Nephron (organoid): Measurements from ENCODE around the gene ATXN3L.
A peak's percentile ranks its signal among the peaks of the same experiment; 100 is the strongest.

Source experiments
- H3K27ac Mint-ChIP-seq, 3 experiments: 2 replicates each; pipeline ENCODE4 v1.8.0; 2020; ENCODE audit warnings: mixed read lengths in 3 of 3, mild to moderate bottlenecking in 2 of 3, moderate library complexity in 1 of 3
- H3K27me3 Mint-ChIP-seq: 2 replicates; pipeline ENCODE4 v1.8.0; 2021; ENCODE audit warnings: low read depth, mild to moderate bottlenecking, moderate library complexity, mixed read lengths
- H3K36me3 Mint-ChIP-seq: 2 replicates; pipeline ENCODE4 v1.8.0; 2020; ENCODE audit warnings: low read depth, mixed read lengths
- H3K4me1 Mint-ChIP-seq: 2 replicates; pipeline ENCODE4 v1.8.0; 2020; ENCODE audit warnings: mixed read lengths
- H3K4me3 Mint-ChIP-seq, 3 experiments: 2 replicates each; pipeline ENCODE4 v1.8.0; 2020; ENCODE audit warnings: mild to moderate bottlenecking in 3 of 3, mixed read lengths in 3 of 3, moderate library complexity in 2 of 3
- H3K9me3 Mint-ChIP-seq: 2 replicates; pipeline ENCODE4 v1.8.0; 2020; ENCODE audit warnings: mixed read lengths
- CTCF ChIP-seq, 3 experiments: fragments of 200-600 bp; sonication (generic); IDR thresholded peaks; one replicate each; pipeline ENCODE4 v1.5.0; 2021; ENCODE audit warnings: antibody characterized with exemption in 3 of 3; ENCODE audit not compliant: unreplicated experiment in 3 of 3

ATXN3L gene

GRCh38 chrX:13277539-13277938 lies 42.3 kb downstream of the ATXN3L start:
- no peaks in the 10 kb centered on the region for H3K27me3 Mint-ChIP-seq
- no peak for TF ChIP-seq CTCF (IDR thresholded peaks at IDR 0.05; ENCODE audit: unreplicated experiment in 3 of 3)
- peaks cover 5% of the 10 kb centered on the region for H3K9me3 Mint-ChIP-seq
- H3K4me3 Mint-ChIP-seq, result no peak overlapping the region
- H3K36me3 Mint-ChIP-seq, result no peaks in the 10 kb centered on the region
- peaks cover 43% of the 10 kb centered on the region for H3K4me1 Mint-ChIP-seq
- H3K27ac Mint-ChIP-seq, result peak overlapping the region; percentile 99

- H3K4me1 Mint-ChIP-seq, result peaks cover 48% of the 10 kb centered on the region
- H3K36me3 Mint-ChIP-seq, result no peaks in the 10 kb centered on the region
- H3K27ac Mint-ChIP-seq, result peak overlapping the region; percentile 99
- no peaks in the 10 kb centered on the region for H3K27me3 Mint-ChIP-seq
- peaks cover 5% of the 10 kb centered on the region for H3K9me3 Mint-ChIP-seq
- peak overlapping the region in 1 of 3 experiments; percentile 53 for H3K4me3 Mint-ChIP-seq
- no peak for TF ChIP-seq CTCF (IDR thresholded peaks at IDR 0.05; ENCODE audit: unreplicated experiment in 3 of 3)
Measured at GRCh38 chrX:13276991-13277390, 42.9 kb downstream of the ATXN3L start.

GRCh38 chrX:13275031-13275430 lies 44.8 kb downstream of the ATXN3L start:
- H3K9me3 Mint-ChIP-seq, result peaks cover 6% of the 10 kb centered on the region
- H3K27ac Mint-ChIP-seq, result peak overlapping the region; percentile 76 to 91 (median 84)
- H3K36me3 Mint-ChIP-seq, result no peaks in the 10 kb centered on the region
- no peak overlapping the region for H3K4me3 Mint-ChIP-seq
- H3K27me3 Mint-ChIP-seq, result no peaks in the 10 kb centered on the region
- TF ChIP-seq CTCF (IDR thresholded peaks at IDR 0.05; ENCODE audit: unreplicated experiment in 3 of 3), result no peak
- peaks cover 46% of the 10 kb centered on the region for H3K4me1 Mint-ChIP-seq

- Mint-ChIP-seq H3K4me1 (peaks cover 40% of the 10 kb centered on the region), H3K27ac (peak overlapping the region in 2 of 3 experiments; percentile 52 to 61), H3K27me3 (no peaks in the 10 kb centered on the region), H3K9me3 (peaks cover 6% of the 10 kb centered on the region), H3K4me3 (no peak overlapping the region), H3K36me3 (no peaks in the 10 kb centered on the region)
- no peak for TF ChIP-seq CTCF (IDR thresholded peaks at IDR 0.05; ENCODE audit: unreplicated experiment in 3 of 3)
Measured at GRCh38 chrX:13272426-13272825, 47.4 kb downstream of the ATXN3L start.

GRCh38 chrX:13271511-13271910 lies 48.3 kb downstream of the ATXN3L start:
- Mint-ChIP-seq H3K4me3 (no peak overlapping the region), H3K4me1 (peaks cover 34% of the 10 kb centered on the region), H3K27ac (no peak overlapping the region)

More at GRCh38 chrX:13271511-13271910, 48.3 kb downstream of the ATXN3L start:
- TF ChIP-seq CTCF (IDR thresholded peaks at IDR 0.05; ENCODE audit: unreplicated experiment in 3 of 3), result no peak
- Mint-ChIP-seq H3K9me3 (peaks cover 6% of the 10 kb centered on the region), H3K27me3 (no peaks in the 10 kb centered on the region), H3K36me3 (no peaks in the 10 kb centered on the region)
